ENCODE measurements around the gene PMEL. TPM values are rescaled to one million over a fixed set of nuclear protein-coding genes. Genes with fewer than 3 reads are reported as not detected.

Gene PMEL
- total RNA-seq, 4 donors from 2014 or later, result 1.1 to 2.0 TPM; not detected in 2

GRCh38 chr12:55912908-55913307 is 52.9 kb downstream of the PMEL start:
- no peak for TF ChIP-seq CTCF (IDR thresholded peaks at IDR 0.05; ENCODE audit: low read depth)

- TF ChIP-seq CTCF (IDR thresholded peaks at IDR 0.05; ENCODE audit: low read depth), result no peak
Observed at GRCh38 chr12:55909513-55909884, 56.3 kb downstream of the PMEL start.

GRCh38 chr12:55908726-55909512 is 56.9 kb downstream of the PMEL start:
- TF ChIP-seq CTCF (IDR thresholded peaks at IDR 0.05; ENCODE audit: low read depth), result no peak

GRCh38 chr12:55906056-55906455 is 59.8 kb downstream of the PMEL start:
- TF ChIP-seq CTCF (IDR thresholded peaks at IDR 0.05; ENCODE audit: low read depth), result no peak

Other genes starting within 250 kb of the PMEL start
- 100 to 1,000 TPM; 193 to 251 (median 239) TPM for gene BLOC1S1, start 250.0 kb downstream of the PMEL start, total RNA-seq
- gene RDH5, start 245.6 kb downstream of the PMEL start, total RNA-seq, result 100 to 1,000 TPM in 3 of 4 donors, 10 to 100 TPM in 1; 70.9 to 162 (median 123) TPM
- gene CD63, start 237.0 kb downstream of the PMEL start, total RNA-seq, result 1,000 to 10,000 TPM in 1 of 4 donors, 100 to 1,000 TPM in 3; 727 to 1,052 (median 875) TPM
- gene GDF11, start 222.9 kb downstream of the PMEL start, total RNA-seq, result 1 to 10 TPM in 3 of 4 donors, under 1 TPM in 1; 0.82 to 1.8 (median 1.2) TPM
- gene SARNP, start 148.3 kb downstream of the PMEL start, total RNA-seq, result 10 to 100 TPM; 56.6 to 69.3 (median 64.0) TPM
- gene ORMDL2, start 148.0 kb downstream of the PMEL start, total RNA-seq, result 10 to 100 TPM; 11.7 to 29.5 (median 17.6) TPM
- 10 to 100 TPM; 26.2 to 29.3 (median 26.6) TPM for gene DNAJC14, start 136.5 kb downstream of the PMEL start, total RNA-seq
- 100 to 1,000 TPM in 1 of 4 donors, 10 to 100 TPM in 3; 22.2 to 182 (median 45.7) TPM for gene MMP19, start 123.1 kb downstream of the PMEL start, total RNA-seq
- gene PYM1, start 38.1 kb downstream of the PMEL start, total RNA-seq, result 10 to 100 TPM; 25.9 to 37.4 (median 31.7) TPM
- gene DGKA, start 34.9 kb downstream of the PMEL start, total RNA-seq, result 10 to 100 TPM; 16.1 to 59.5 (median 23.3) TPM
- 10 to 100 TPM in 1 of 4 donors, 1 to 10 TPM in 3; 7.9 to 14.9 (median 9.0) TPM for gene CDK2, start 788 bp upstream of the PMEL start, total RNA-seq
- 10 to 100 TPM; 55.4 to 70.9 (median 63.1) TPM for gene RAB5B, start 8.0 kb upstream of the PMEL start, total RNA-seq
- gene SUOX, start 31.2 kb upstream of the PMEL start, total RNA-seq, result 10 to 100 TPM; 12.9 to 44.5 (median 30.4) TPM
- 10 to 100 TPM in 2 of 4 donors, 1 to 10 TPM in 2; 2.9 to 16.6 (median 7.8) TPM for gene IKZF4, start 55.0 kb upstream of the PMEL start, total RNA-seq
- gene RPS26, start 75.9 kb upstream of the PMEL start, total RNA-seq, result 100 to 1,000 TPM; 346 to 891 (median 730) TPM
- 1 to 10 TPM in 1 of 4 donors, under 1 TPM in 3; 0.34 to 2.6 (median 0.66) TPM for gene ERBB3, start 114.1 kb upstream of the PMEL start, total RNA-seq
- 10 to 100 TPM; 60.9 to 99.1 (median 87.1) TPM for gene PA2G4, start 138.5 kb upstream of the PMEL start, total RNA-seq
- gene RPL41, start 150.6 kb upstream of the PMEL start, total RNA-seq, result 1,000 to 10,000 TPM; 2,735 to 3,575 (median 3,131) TPM
- gene ZC3H10, start 152.2 kb upstream of the PMEL start, total RNA-seq, result 1 to 10 TPM; 3.2 to 5.1 (median 3.5) TPM
- gene ESYT1, start 162.2 kb upstream of the PMEL start, total RNA-seq, result 100 to 1,000 TPM; 147 to 522 (median 280) TPM
- 10 to 100 TPM; 12.2 to 36.0 (median 24.7) TPM for gene MYL6B, start 186.5 kb upstream of the PMEL start, total RNA-seq
- gene MYL6, start 192.3 kb upstream of the PMEL start, total RNA-seq, result 1,000 to 10,000 TPM; 1,882 to 4,580 (median 2,293) TPM
- 100 to 1,000 TPM in 3 of 4 donors, 10 to 100 TPM in 1; 73.6 to 125 (median 118) TPM for gene SMARCC2, start 223.4 kb upstream of the PMEL start, total RNA-seq

All from subcutaneous adipose tissue (tissue), 4 donors.